HepG2 (cell line): Measurements from ENCODE around the gene RASSF4.

ENCODE experiments used
- DNMT3B ChIP-seq: conservative IDR thresholded peaks from 2 replicates; pipeline ENCODE4 v1.6.1; 2016; ENCODE audit warnings: missing biosample characterization, control low read depth
- KLF13 ChIP-seq: sonication (generic); formaldehyde crosslinking; IDR thresholded peaks from 2 replicates; pipeline ENCODE4 v1.4.0; 2020; ENCODE audit warnings: mild to moderate bottlenecking, missing genetic modification reagents
- RXRA ChIP-seq: sonication (generic); formaldehyde crosslinking; IDR thresholded peaks from 2 replicates; pipeline ENCODE4 v1.5.1; 2020; ENCODE audit warnings: missing genetic modification reagents
- SIN3A ChIP-seq: IDR thresholded peaks from 2 replicates; pipeline ENCODE4 v1.6.1; 2011; ENCODE audit warnings: low read depth, mild to moderate bottlenecking, control low read depth, low read length, borderline replicate concordance
- ZFYVE20 ChIP-seq: sonication (generic); formaldehyde crosslinking; IDR thresholded peaks from 2 replicates; pipeline ENCODE4 v1.8.0; 2023; ENCODE audit warnings: low read depth, mild to moderate bottlenecking, moderate library complexity, missing genetic modification reagents, borderline replicate concordance
- ZNF292 ChIP-seq: sonication (generic); formaldehyde crosslinking; IDR thresholded peaks from 2 replicates; pipeline ENCODE4 v1.8.1; 2022; ENCODE audit warnings: mild to moderate bottlenecking, low read depth, missing genetic modification reagents, borderline replicate concordance
- TF ChIP-seq, protein P1 (sequence below): sonication (generic); formaldehyde crosslinking; IDR thresholded peaks from 2 replicates; pipeline ENCODE4 v1.5.0; 2020; ENCODE audit warnings: mild to moderate bottlenecking, missing genetic modification reagents, moderate library complexity

GRCh38 chr10:44911951-44912350, 47.7 kb upstream of the RASSF4 start:
- TF ChIP-seq, protein P1, sequence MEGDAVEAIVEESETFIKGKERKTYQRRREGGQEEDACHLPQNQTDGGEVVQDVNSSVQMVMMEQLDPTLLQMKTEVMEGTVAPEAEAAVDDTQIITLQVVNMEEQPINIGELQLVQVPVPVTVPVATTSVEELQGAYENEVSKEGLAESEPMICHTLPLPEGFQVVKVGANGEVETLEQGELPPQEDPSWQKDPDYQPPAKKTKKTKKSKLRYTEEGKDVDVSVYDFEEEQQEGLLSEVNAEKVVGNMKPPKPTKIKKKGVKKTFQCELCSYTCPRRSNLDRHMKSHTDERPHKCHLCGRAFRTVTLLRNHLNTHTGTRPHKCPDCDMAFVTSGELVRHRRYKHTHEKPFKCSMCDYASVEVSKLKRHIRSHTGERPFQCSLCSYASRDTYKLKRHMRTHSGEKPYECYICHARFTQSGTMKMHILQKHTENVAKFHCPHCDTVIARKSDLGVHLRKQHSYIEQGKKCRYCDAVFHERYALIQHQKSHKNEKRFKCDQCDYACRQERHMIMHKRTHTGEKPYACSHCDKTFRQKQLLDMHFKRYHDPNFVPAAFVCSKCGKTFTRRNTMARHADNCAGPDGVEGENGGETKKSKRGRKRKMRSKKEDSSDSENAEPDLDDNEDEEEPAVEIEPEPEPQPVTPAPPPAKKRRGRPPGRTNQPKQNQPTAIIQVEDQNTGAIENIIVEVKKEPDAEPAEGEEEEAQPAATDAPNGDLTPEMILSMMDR (CRISPR knock-in tag), result no peak
- TF ChIP-seq ZNF292 (CRISPR knock-in tag) (no peak), DNMT3B (CRISPR knock-in tag) (no peak), RXRA (no peak), ZFYVE20 (CRISPR knock-in tag) (no peak), KLF13 (no peak), SIN3A (no peak)
